GM21723 (cell line): ENCODE measurements around the gene FGGY.
"Not testable (repeated sequence)": the region's sequence is repeated elsewhere in the genome, so short reads cannot be mapped to it uniquely, and the experiment has no call there.

Experiments
- ATAC-seq: cut with Tn5 transposase; IDR thresholded peaks from one replicate; pipeline ENCODE4 v1.9.1; 2021; ENCODE audit warnings: mild to moderate bottlenecking, moderate library complexity; ENCODE audit not compliant: unreplicated experiment

Gene FGGY

GRCh38 chr1:59346429-59346828, 49.5 kb downstream of the FGGY start:
- no peak for ATAC-seq

- ATAC-seq: no peak
These were observed 52.2 kb downstream of the FGGY start for GRCh38 chr1:59349101-59349500.

- no peak for ATAC-seq
These were observed 53.6 kb downstream of the FGGY start for GRCh38 chr1:59350521-59350920.

- no peak for ATAC-seq
These were observed 55.2 kb downstream of the FGGY start for GRCh38 chr1:59352065-59352464.

GRCh38 chr1:59353453-59353852, 56.6 kb downstream of the FGGY start:
- no peak for ATAC-seq

- not testable (repeated sequence) for ATAC-seq
These were observed 57.3 kb downstream of the FGGY start for GRCh38 chr1:59354239-59354638.

- no peak for ATAC-seq
These were observed 57.9 kb downstream of the FGGY start for GRCh38 chr1:59354709-59355337.

- ATAC-seq: peak; percentile 72
These were observed 58.5 kb downstream of the FGGY start for GRCh38 chr1:59355361-59355760.

- ATAC-seq: no peak
These were observed 59.7 kb downstream of the FGGY start for GRCh38 chr1:59356627-59357026.

GRCh38 chr1:59357645-59358320, 60.9 kb downstream of the FGGY start:
- no peak for ATAC-seq

GRCh38 chr1:59359325-59359724, 62.4 kb downstream of the FGGY start:
- no peak for ATAC-seq

- no peak for ATAC-seq
These were observed 63.3 kb downstream of the FGGY start for GRCh38 chr1:59360170-59360569.

GRCh38 chr1:59360729-59361128, 63.8 kb downstream of the FGGY start:
- ATAC-seq: no peak

GRCh38 chr1:59361766-59362165, 64.9 kb downstream of the FGGY start:
- ATAC-seq: no peak

GRCh38 chr1:59364037-59364436, 67.1 kb downstream of the FGGY start:
- no peak for ATAC-seq

- no peak for ATAC-seq
These were observed 69.5 kb downstream of the FGGY start for GRCh38 chr1:59366346-59366745.

- ATAC-seq: no peak
These were observed 70.6 kb downstream of the FGGY start for GRCh38 chr1:59367301-59368007.

- no peak for ATAC-seq
These were observed 71.2 kb downstream of the FGGY start for GRCh38 chr1:59368008-59368670.

GRCh38 chr1:59375321-59376220, 78.7 kb downstream of the FGGY start:
- ATAC-seq: no peak

GRCh38 chr1:59377350-59377904, 80.5 kb downstream of the FGGY start:
- no peak for ATAC-seq
